Activated CD8-positive, alpha-beta memory T cell treated with anti-CD3 and anti-CD28 coated beads for 48 hours (primary cell): ENCODE results near the gene GTF2H4.
"Not testable (repeated sequence)": the region's sequence is repeated elsewhere in the genome, so short reads cannot be mapped to it uniquely, and the experiment has no call there.

Experiments used
- DNase-seq, 3 experiments: peaks; one replicate each; pipeline ENCODE4 v3.0.0-alpha.2; 2020; ENCODE audit warnings: low read depth in 2 of 3, low spot score in 2 of 3

Gene GTF2H4

GRCh38 chr6:30894381-30894780, 13.6 kb upstream of the GTF2H4 start:
- no peak for DNase-seq

- DNase-seq = no peak
These were observed 13.1 kb upstream of the GTF2H4 start for GRCh38 chr6:30894935-30895334.

- DNase-seq = no peak
These were observed 12.7 kb upstream of the GTF2H4 start for GRCh38 chr6:30895343-30895742.

- no peak for DNase-seq
These were observed 11.5 kb upstream of the GTF2H4 start for GRCh38 chr6:30896541-30896940.

GRCh38 chr6:30897882-30898281, 10.1 kb upstream of the GTF2H4 start:
- no peak for DNase-seq

GRCh38 chr6:30898750-30899360, 9.2 kb upstream of the GTF2H4 start:
- no peak for DNase-seq

- no peak for DNase-seq
These were observed 7.1 kb upstream of the GTF2H4 start for GRCh38 chr6:30900863-30901417.

GRCh38 chr6:30901436-30901835, 6.6 kb upstream of the GTF2H4 start:
- DNase-seq = no peak

GRCh38 chr6:30902196-30902595, 5.8 kb upstream of the GTF2H4 start:
- DNase-seq = not testable (repeated sequence)

- no peak for DNase-seq
These were observed 5.3 kb upstream of the GTF2H4 start for GRCh38 chr6:30902709-30903108.

- DNase-seq = no peak
These were observed 4.8 kb upstream of the GTF2H4 start for GRCh38 chr6:30903236-30903635.

GRCh38 chr6:30907290-30907757, 683 bp upstream of the GTF2H4 start:
- DNase-seq = not testable (repeated sequence)

- DNase-seq = no peak
These were observed 693 bp downstream of the GTF2H4 start for GRCh38 chr6:30908700-30909099.

- DNase-seq = not testable (repeated sequence)
These were observed 2.5 kb downstream of the GTF2H4 start for GRCh38 chr6:30910473-30910872.

GRCh38 chr6:30912746-30913520, 4.9 kb downstream of the GTF2H4 start:
- no peak for DNase-seq

- no peak for DNase-seq
These were observed 5.7 kb downstream of the GTF2H4 start for GRCh38 chr6:30913721-30914075.

- peak; percentile 70 to 87 (median 83) for DNase-seq
These were observed 6.3 kb downstream of the GTF2H4 start, which contains the start of gene VARS2 for GRCh38 chr6:30914076-30914853. Gene VARS2, plus strand, starts transcription at chr6:30914238. Its CDS starts 599 bp downstream, at chr6:30914837.

- DNase-seq = no peak
These were observed 7.0 kb downstream of the GTF2H4 start for GRCh38 chr6:30914854-30915590.

- DNase-seq = no peak
These were observed 7.6 kb downstream of the GTF2H4 start for GRCh38 chr6:30915591-30915946.

- no peak for DNase-seq
These were observed 9.0 kb downstream of the GTF2H4 start for GRCh38 chr6:30917041-30917440.

GRCh38 chr6:30917487-30917886, 9.5 kb downstream of the GTF2H4 start:
- DNase-seq = no peak
